Measurements from ENCODE around the gene RCAN2.

RCAN2 gene

DNA sequence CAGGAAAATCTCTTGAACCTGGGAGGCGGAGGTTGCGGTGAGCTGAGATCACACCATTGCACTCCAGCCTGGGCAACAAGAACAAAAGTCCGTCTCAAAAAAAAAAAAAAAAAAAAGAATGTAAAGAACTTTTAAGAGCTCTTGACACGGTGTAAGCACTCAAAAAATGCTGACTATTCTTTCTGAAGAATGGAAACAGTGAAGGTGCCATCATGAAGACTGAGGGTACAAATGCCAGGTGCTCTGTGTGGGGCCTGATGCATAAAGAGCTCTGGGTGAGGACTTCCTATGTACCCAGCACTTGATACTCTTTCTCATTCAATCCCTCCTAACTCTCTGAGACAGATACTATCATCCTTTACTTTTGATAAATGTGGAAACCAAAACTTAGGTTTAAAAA is 275.5 kb downstream of the RCAN2 start:
- no peaks in the 10 kb centered on the region for H3K27me3 ChIP-seq (ENCODE audit: control insufficient read depth in 1 of 2, insufficient read depth in 2 of 2, low read length in 2 of 2)
- H3K4me3 ChIP-seq (ENCODE audit: low read depth in 1 of 2, low read length in 2 of 2) = no peak overlapping the region
- H3K4me1 ChIP-seq (ENCODE audit: control insufficient read depth in 1 of 2, insufficient read depth in 2 of 2, low read length in 2 of 2) = no peaks in the 10 kb centered on the region
- H3K27ac ChIP-seq (ENCODE audit: low read depth, low read length) = no peak overlapping the region
- H3K9me3 ChIP-seq (ENCODE audit: control insufficient read depth in 1 of 2, low read length in 2 of 2) = no peaks in the 10 kb centered on the region
- H3K9ac ChIP-seq (ENCODE audit: low read depth in 1 of 2, low read length in 2 of 2) = no peak overlapping the region
- no peaks in the 10 kb centered on the region for H3K36me3 ChIP-seq (ENCODE audit: control insufficient read depth in 1 of 2, insufficient read depth in 2 of 2, low read length in 2 of 2)

DNA sequence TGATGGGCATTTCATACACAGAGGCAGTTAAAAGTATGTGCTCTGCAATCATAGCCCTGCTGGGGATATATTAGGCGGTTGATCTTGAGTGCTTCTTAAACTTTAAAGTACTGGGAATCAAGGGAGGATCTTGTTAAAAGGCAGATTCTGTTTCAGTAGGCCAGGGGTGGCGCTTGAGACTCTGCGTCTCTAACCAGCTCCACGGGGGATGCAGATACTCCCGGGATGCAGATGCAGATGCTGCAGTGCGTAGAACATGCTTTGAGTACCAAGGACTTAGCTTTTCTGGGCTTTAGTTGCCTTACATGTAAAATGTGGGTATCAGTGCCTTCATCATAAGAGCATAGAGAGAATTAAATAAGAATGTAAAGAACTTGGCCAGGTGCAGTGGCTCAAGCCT is 276.0 kb downstream of the RCAN2 start:
- Histone ChIP-seq H3K9ac (ENCODE audit: low read depth in 1 of 2, low read length in 2 of 2) (no peak overlapping the region), H3K27ac (ENCODE audit: low read depth, low read length) (no peak overlapping the region), H3K4me1 (ENCODE audit: control insufficient read depth in 1 of 2, insufficient read depth in 2 of 2, low read length in 2 of 2) (no peaks in the 10 kb centered on the region), H3K36me3 (ENCODE audit: control insufficient read depth in 1 of 2, insufficient read depth in 2 of 2, low read length in 2 of 2) (no peaks in the 10 kb centered on the region), H3K4me3 (ENCODE audit: low read depth in 1 of 2, low read length in 2 of 2) (no peak overlapping the region), H3K27me3 (ENCODE audit: control insufficient read depth in 1 of 2, insufficient read depth in 2 of 2, low read length in 2 of 2) (no peaks in the 10 kb centered on the region), H3K9me3 (ENCODE audit: control insufficient read depth in 1 of 2, low read length in 2 of 2) (no peaks in the 10 kb centered on the region)

DNA sequence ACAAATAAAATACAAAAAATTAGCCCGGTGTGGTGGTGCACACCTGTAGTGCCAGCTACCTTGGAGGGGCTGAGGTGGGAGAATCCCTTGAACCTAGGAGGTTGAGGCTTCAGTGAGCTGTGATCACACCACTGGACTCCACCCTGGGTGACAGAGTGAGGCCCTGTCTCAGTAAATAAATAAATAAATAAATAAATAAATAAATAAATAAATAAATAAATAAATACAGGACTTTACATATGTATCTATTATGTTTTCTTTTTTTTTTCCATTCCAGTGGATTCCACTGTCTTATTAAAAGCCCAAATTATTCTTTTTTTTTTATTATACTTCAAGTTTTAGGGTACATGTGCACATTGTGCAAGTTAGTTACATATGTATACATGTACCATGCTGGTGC is 279.3 kb downstream of the RCAN2 start:
- Histone ChIP-seq H3K9me3 (ENCODE audit: control insufficient read depth in 1 of 2, low read length in 2 of 2) (no peaks in the 10 kb centered on the region), H3K27me3 (ENCODE audit: control insufficient read depth in 1 of 2, insufficient read depth in 2 of 2, low read length in 2 of 2) (no peaks in the 10 kb centered on the region), H3K9ac (ENCODE audit: low read depth in 1 of 2, low read length in 2 of 2) (no peak overlapping the region), H3K4me3 (ENCODE audit: low read depth in 1 of 2, low read length in 2 of 2) (no peak overlapping the region), H3K27ac (ENCODE audit: low read depth, low read length) (no peak overlapping the region), H3K4me1 (ENCODE audit: control insufficient read depth in 1 of 2, insufficient read depth in 2 of 2, low read length in 2 of 2) (no peaks in the 10 kb centered on the region), H3K36me3 (ENCODE audit: control insufficient read depth in 1 of 2, insufficient read depth in 2 of 2, low read length in 2 of 2) (no peaks in the 10 kb centered on the region)

DNA sequence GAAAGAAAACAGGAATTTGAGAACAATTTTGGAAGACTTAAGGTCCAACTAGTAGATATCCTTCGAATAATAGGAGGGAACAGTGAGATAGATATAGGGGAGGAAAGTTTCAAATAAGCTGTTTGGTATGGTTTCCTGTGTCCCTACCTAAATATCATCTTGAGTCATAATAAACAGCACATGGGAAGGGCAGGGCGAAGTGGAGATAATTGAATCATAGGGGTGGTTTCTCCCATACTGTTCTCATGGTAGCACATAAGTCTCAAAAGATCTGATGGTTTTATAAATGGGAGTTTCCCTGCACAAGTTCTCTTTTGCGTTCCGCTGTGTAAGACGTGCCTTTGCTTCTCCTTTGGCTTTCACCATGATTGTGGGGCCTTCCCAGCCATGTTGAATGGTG is 281.0 kb downstream of the RCAN2 start:
- H3K9me3 ChIP-seq (ENCODE audit: control insufficient read depth in 1 of 2, low read length in 2 of 2) = no peaks in the 10 kb centered on the region
- H3K4me3 ChIP-seq (ENCODE audit: low read depth in 1 of 2, low read length in 2 of 2) = no peak overlapping the region
- H3K4me1 ChIP-seq (ENCODE audit: control insufficient read depth in 1 of 2, insufficient read depth in 2 of 2, low read length in 2 of 2) = no peaks in the 10 kb centered on the region
- no peaks in the 10 kb centered on the region for H3K36me3 ChIP-seq (ENCODE audit: control insufficient read depth in 1 of 2, insufficient read depth in 2 of 2, low read length in 2 of 2)
- H3K27me3 ChIP-seq (ENCODE audit: control insufficient read depth in 1 of 2, insufficient read depth in 2 of 2, low read length in 2 of 2) = no peaks in the 10 kb centered on the region
- no peak overlapping the region for H3K27ac ChIP-seq (ENCODE audit: low read depth, low read length)
- no peak overlapping the region for H3K9ac ChIP-seq (ENCODE audit: low read depth in 1 of 2, low read length in 2 of 2)

DNA sequence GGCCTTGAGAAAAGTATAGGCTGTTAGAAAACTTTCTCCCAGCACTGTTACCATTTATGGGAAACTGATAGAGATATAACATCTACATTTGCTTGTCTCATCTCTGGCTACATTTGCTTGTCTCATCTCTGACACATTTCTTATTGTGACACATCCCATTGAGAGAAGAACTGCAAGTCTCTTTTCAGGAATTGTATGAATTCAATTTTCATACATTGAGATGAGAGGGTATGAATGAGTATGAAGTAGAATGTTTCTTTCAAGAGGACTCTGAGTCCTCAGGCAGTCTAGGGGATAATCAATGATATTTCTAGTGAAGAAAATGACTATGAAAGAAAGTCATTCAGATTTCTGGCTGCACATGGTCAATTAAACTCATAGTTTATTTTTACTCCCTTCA is 282.9 kb downstream of the RCAN2 start:
- Histone ChIP-seq H3K27ac (ENCODE audit: low read depth, low read length) (no peak overlapping the region), H3K36me3 (ENCODE audit: control insufficient read depth in 1 of 2, insufficient read depth in 2 of 2, low read length in 2 of 2) (no peaks in the 10 kb centered on the region), H3K9ac (ENCODE audit: low read depth in 1 of 2, low read length in 2 of 2) (no peak overlapping the region), H3K4me3 (ENCODE audit: low read depth in 1 of 2, low read length in 2 of 2) (no peak overlapping the region), H3K9me3 (ENCODE audit: control insufficient read depth in 1 of 2, low read length in 2 of 2) (no peaks in the 10 kb centered on the region), H3K27me3 (ENCODE audit: control insufficient read depth in 1 of 2, insufficient read depth in 2 of 2, low read length in 2 of 2) (no peaks in the 10 kb centered on the region), H3K4me1 (ENCODE audit: control insufficient read depth in 1 of 2, insufficient read depth in 2 of 2, low read length in 2 of 2) (no peaks in the 10 kb centered on the region)

DNA sequence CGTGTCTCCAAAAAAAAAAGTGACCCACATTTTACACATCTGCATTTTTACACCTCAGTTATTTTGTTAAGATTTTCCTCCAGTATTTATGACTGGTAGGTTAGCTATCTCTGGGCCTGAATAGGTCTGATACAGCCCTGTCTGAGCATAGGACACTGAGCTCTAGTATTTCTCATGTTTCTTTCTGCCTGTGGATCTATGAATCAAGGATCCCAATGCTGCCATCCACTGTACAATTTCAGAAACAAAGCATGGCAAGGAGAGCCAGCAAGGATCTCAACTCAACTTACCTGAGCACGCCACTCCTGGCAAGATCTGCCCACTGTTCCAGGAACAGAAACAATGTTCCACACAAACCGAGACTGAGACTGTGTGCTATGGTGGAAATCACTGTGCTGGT is 284.1 kb downstream of the RCAN2 start:
- no peaks in the 10 kb centered on the region for H3K4me1 ChIP-seq (ENCODE audit: control insufficient read depth in 1 of 2, insufficient read depth in 2 of 2, low read length in 2 of 2)
- peaks cover 0 to 4% of the 10 kb centered on the region in 2 donors for H3K9me3 ChIP-seq (ENCODE audit: control insufficient read depth in 1 of 2, low read length in 2 of 2)
- H3K4me3 ChIP-seq (ENCODE audit: low read depth in 1 of 2, low read length in 2 of 2) = no peak overlapping the region
- H3K36me3 ChIP-seq (ENCODE audit: control insufficient read depth in 1 of 2, insufficient read depth in 2 of 2, low read length in 2 of 2) = no peaks in the 10 kb centered on the region
- H3K27ac ChIP-seq (ENCODE audit: low read depth, low read length) = no peak overlapping the region
- H3K27me3 ChIP-seq (ENCODE audit: control insufficient read depth in 1 of 2, insufficient read depth in 2 of 2, low read length in 2 of 2) = no peaks in the 10 kb centered on the region
- no peak overlapping the region for H3K9ac ChIP-seq (ENCODE audit: low read depth in 1 of 2, low read length in 2 of 2)

DNA sequence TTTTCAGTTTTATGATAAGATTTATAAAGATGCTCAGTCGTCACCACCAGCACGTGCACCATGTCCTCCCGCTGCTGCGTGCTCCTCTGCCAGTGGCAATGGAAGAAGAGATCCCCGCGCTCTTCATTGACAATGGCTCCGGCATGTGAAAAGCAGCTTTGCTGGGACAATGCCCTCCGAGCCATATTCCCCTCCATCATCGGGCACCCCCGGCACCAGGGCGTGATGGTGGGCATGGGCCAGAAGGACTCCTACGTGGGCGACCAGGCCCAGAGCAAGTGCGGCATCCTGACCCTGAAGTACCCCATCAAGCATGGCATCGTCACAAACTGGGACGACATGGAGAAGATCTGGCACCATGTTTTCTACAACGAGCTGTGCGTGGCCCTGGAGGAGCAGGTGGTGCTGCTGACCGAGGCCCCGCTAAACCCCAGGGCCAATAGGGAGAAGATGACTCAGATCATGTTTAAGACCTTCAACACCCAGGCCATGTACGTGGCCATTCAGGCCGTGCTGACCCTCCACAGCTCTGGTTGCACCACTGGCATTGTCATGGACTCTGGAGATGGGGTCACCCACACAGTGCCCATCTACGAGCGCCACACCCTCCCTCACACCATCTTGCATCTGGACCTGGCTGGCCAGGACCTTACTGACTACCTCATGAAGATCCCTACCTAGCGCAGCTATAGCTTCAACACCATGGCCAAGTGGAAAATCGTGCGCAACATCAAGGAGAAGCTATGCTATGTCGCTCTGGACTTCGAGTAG is 286.2 kb downstream of the RCAN2 start:
- H3K36me3 ChIP-seq (ENCODE audit: control insufficient read depth in 1 of 2, insufficient read depth in 2 of 2, low read length in 2 of 2) = no peaks in the 10 kb centered on the region
- peaks cover 0 to 4% of the 10 kb centered on the region in 2 donors for H3K9me3 ChIP-seq (ENCODE audit: control insufficient read depth in 1 of 2, low read length in 2 of 2)
- H3K4me3 ChIP-seq (ENCODE audit: low read depth in 1 of 2, low read length in 2 of 2) = no peak overlapping the region
- peaks cover 0 to 3% of the 10 kb centered on the region in 2 donors for H3K27me3 ChIP-seq (ENCODE audit: control insufficient read depth in 1 of 2, insufficient read depth in 2 of 2, low read length in 2 of 2)
- H3K4me1 ChIP-seq (ENCODE audit: control insufficient read depth in 1 of 2, insufficient read depth in 2 of 2, low read length in 2 of 2) = no peaks in the 10 kb centered on the region
- no peak overlapping the region for H3K27ac ChIP-seq (ENCODE audit: low read depth, low read length)
- H3K9ac ChIP-seq (ENCODE audit: low read depth in 1 of 2, low read length in 2 of 2) = no peak overlapping the region

DNA sequence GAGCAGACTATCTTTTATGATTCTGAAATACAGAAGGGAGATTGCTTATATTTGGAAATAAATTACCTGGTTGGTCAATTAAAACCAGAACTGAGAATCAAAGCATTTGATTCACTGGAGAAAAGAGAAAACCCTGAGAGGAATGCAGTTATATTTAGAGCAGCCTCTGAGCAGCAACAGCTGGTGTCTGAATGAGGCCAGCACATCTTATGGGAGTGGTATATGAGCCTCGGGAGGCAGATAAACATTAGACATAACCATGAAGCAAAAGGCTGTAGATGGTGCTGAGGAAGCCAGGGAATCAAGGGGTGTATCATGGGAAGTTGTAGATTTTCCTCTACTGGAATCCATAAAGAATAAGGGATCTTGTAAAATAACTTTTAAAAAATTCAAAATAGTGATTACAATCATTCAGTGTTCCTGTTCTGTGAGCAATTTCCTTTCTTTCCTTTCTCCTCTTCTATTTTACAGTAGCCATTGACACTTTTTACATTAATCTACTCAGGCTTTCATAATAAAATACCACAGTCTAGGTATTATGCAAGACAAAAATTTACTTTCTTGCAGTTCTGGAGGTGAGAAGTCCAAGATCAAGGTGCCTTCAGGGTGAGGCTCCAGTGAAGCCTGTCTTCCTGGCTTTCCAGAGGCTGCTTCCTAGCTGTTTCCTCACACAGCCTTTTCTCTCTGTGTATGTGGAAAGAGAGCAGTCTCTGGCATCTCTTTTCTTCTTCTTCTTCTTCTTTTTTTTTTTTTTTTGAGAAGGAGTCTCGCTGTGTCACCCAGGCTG is 287.7 kb downstream of the RCAN2 start:
- Histone ChIP-seq H3K4me1 (ENCODE audit: control insufficient read depth in 1 of 2, insufficient read depth in 2 of 2, low read length in 2 of 2) (no peaks in the 10 kb centered on the region), H3K36me3 (ENCODE audit: control insufficient read depth in 1 of 2, insufficient read depth in 2 of 2, low read length in 2 of 2) (no peaks in the 10 kb centered on the region), H3K27ac (ENCODE audit: low read depth, low read length) (no peak overlapping the region), H3K27me3 (ENCODE audit: control insufficient read depth in 1 of 2, insufficient read depth in 2 of 2, low read length in 2 of 2) (peaks cover 0 to 11% of the 10 kb centered on the region in 2 donors), H3K9me3 (ENCODE audit: control insufficient read depth in 1 of 2, low read length in 2 of 2) (peaks cover 0 to 4% of the 10 kb centered on the region in 2 donors), H3K9ac (ENCODE audit: low read depth in 1 of 2, low read length in 2 of 2) (no peak overlapping the region), H3K4me3 (ENCODE audit: low read depth in 1 of 2, low read length in 2 of 2) (no peak overlapping the region)

DNA sequence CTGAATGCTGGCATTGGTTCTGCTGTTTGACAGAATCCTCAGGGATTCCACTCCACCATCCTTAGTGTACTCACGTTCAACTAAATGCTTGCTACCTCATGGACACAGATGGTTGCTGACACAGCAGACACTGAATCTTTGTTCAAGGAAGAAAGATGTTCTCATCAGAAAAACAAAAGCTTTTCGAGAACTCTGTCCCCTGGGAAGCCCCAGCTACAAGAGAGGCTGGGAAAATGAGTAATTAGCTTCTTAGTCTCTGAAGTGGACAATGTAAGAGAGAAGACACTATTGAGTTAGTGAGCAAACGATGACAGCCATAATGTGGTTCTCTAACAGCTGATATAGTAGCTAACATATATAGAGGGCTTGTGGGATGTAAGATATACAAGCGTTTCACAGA is 289.5 kb downstream of the RCAN2 start:
- Histone ChIP-seq H3K27me3 (ENCODE audit: control insufficient read depth in 1 of 2, insufficient read depth in 2 of 2, low read length in 2 of 2) (peaks cover 0 to 11% of the 10 kb centered on the region in 2 donors), H3K9ac (ENCODE audit: low read depth in 1 of 2, low read length in 2 of 2) (no peak overlapping the region)

DNA sequence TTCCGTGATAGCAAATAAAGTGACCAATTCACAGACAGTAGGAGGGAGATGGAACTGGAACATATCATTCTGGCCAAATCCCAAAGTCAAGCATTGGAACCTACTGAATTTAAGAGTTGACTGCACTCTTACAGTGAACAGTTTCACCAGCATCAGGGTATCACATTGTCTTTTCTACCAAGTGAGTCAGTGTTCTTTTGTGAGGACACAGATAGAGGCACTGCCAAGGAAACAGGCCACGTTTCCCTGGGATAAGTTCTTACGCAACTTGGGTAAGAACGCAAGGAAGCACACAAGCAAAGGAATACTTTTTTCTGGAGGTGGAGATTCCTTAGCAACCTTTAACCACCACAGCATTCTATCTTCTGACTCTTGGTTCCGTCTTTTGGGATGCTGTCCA is 291.9 kb downstream of the RCAN2 start:
- Histone ChIP-seq H3K27me3 (ENCODE audit: control insufficient read depth in 1 of 2, insufficient read depth in 2 of 2, low read length in 2 of 2) (peaks cover 0 to 11% of the 10 kb centered on the region in 2 donors), H3K36me3 (ENCODE audit: control insufficient read depth in 1 of 2, insufficient read depth in 2 of 2, low read length in 2 of 2) (no peaks in the 10 kb centered on the region), H3K9me3 (ENCODE audit: control insufficient read depth in 1 of 2, low read length in 2 of 2) (peaks cover 0 to 4% of the 10 kb centered on the region in 2 donors), H3K9ac (ENCODE audit: low read depth in 1 of 2, low read length in 2 of 2) (no peak overlapping the region), H3K27ac (ENCODE audit: low read depth, low read length) (no peak overlapping the region), H3K4me3 (ENCODE audit: low read depth in 1 of 2, low read length in 2 of 2) (no peak overlapping the region), H3K4me1 (ENCODE audit: control insufficient read depth in 1 of 2, insufficient read depth in 2 of 2, low read length in 2 of 2) (no peaks in the 10 kb centered on the region)

More for the DNA sequence above, 289.5 kb downstream of the RCAN2 start:
- Histone ChIP-seq H3K4me1 (ENCODE audit: control insufficient read depth in 1 of 2, insufficient read depth in 2 of 2, low read length in 2 of 2) (no peaks in the 10 kb centered on the region), H3K27ac (ENCODE audit: low read depth, low read length) (no peak overlapping the region), H3K4me3 (ENCODE audit: low read depth in 1 of 2, low read length in 2 of 2) (no peak overlapping the region), H3K36me3 (ENCODE audit: control insufficient read depth in 1 of 2, insufficient read depth in 2 of 2, low read length in 2 of 2) (no peaks in the 10 kb centered on the region), H3K9me3 (ENCODE audit: control insufficient read depth in 1 of 2, low read length in 2 of 2) (peaks cover 0 to 4% of the 10 kb centered on the region in 2 donors)

Data from duodenal mucosa (tissue), 2 donors.